ENCODE data around the gene COL17A1. TPM values are rescaled to one million over a fixed set of nuclear protein-coding genes. Genes with fewer than 3 reads are reported as not detected.

Gene COL17A1
- total and polyA plus RNA-seq, 2 of the 13 experiments (the other 11 are each of a cell fraction or from before 2014, with no cell fraction given): 0.03 TPM; not detected in 1

DNA sequence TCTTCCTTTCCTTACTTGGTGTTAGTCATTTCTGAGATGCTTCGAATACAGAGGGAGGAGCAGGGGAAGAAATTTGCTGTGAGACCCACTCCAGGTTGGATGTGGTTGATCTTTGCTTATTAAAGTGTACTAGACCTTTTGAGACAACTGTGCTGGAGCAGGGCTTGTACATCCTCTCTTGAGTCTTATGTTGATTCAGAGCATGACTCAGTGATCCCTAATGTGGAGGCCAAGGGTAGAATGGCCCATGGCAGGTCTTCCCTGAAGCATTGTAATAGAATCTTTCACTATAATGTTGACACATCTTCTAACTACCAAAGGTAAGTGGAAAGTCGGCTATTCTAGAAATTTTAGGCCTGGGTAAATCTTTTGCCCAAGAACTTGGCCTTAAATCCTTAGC lies 19.2 kb upstream of the COL17A1 start:
- in situ Hi-C loops (cut with HindIII; ENCODE audit: extremely low pct_ligation_motif_present, low pct_unique_long_range_greater_than_20kb) (no loop called here), intact Hi-C loops (cut with micrococcal nuclease; ENCODE audit: unreplicated experiment) (no loop called here)
- H3K4me2 ChIP-seq (ENCODE audit: low read depth, low read length): no peak overlapping the region
- WGBS (ENCODE audit: low lambda C conversion rate): 0% methylated on average over 2 of the region's 2 CpGs
- FAIRE-seq (no peak), ATAC-seq (no peak), DNase-seq (ENCODE audit: low spot score) (no peak)
- H3K27me3 ChIP-seq (ENCODE audit: control insufficient read depth in 1 of 2, insufficient read depth in 2 of 2, low read length in 2 of 2): no peaks in the 10 kb centered on the region; a peak in 1 of 5 replicates
- no peak overlapping the region for H3K9ac ChIP-seq (ENCODE audit: insufficient read depth, low read depth, low read length)
- H3K9me3 ChIP-seq (ENCODE audit: low read length): no peaks in the 10 kb centered on the region
- no peak overlapping the region for H2AFZ ChIP-seq (ENCODE audit: low read length)
- CTCF ChIA-PET (ENCODE audit: low intra/inter-chr PET ratio, low total read pairs): no interaction called here
- no TSS peak for BruUV-seq (replicated peaks)
- no peaks in the 10 kb centered on the region for H4K20me1 ChIP-seq (ENCODE audit: insufficient read depth, low read length)
- peaks cover 6% of the 10 kb centered on the region for H3K4me1 ChIP-seq (ENCODE audit: insufficient read depth, low read length)
- POLR2A ChIA-PET: no interaction called here
- no peaks in the 10 kb centered on the region for H3K36me3 ChIP-seq (replicated peaks in 1 of 2; ENCODE audit: control insufficient read depth in 1 of 2, insufficient read depth in 2 of 2, low read length in 2 of 2)
- no peak for TF ChIP-seq ZNF652 (CRISPR knock-in tag; IDR thresholded peaks at IDR 0.05; ENCODE audit: borderline replicate concordance, low read depth)
- TF ChIP-seq, protein P1, sequence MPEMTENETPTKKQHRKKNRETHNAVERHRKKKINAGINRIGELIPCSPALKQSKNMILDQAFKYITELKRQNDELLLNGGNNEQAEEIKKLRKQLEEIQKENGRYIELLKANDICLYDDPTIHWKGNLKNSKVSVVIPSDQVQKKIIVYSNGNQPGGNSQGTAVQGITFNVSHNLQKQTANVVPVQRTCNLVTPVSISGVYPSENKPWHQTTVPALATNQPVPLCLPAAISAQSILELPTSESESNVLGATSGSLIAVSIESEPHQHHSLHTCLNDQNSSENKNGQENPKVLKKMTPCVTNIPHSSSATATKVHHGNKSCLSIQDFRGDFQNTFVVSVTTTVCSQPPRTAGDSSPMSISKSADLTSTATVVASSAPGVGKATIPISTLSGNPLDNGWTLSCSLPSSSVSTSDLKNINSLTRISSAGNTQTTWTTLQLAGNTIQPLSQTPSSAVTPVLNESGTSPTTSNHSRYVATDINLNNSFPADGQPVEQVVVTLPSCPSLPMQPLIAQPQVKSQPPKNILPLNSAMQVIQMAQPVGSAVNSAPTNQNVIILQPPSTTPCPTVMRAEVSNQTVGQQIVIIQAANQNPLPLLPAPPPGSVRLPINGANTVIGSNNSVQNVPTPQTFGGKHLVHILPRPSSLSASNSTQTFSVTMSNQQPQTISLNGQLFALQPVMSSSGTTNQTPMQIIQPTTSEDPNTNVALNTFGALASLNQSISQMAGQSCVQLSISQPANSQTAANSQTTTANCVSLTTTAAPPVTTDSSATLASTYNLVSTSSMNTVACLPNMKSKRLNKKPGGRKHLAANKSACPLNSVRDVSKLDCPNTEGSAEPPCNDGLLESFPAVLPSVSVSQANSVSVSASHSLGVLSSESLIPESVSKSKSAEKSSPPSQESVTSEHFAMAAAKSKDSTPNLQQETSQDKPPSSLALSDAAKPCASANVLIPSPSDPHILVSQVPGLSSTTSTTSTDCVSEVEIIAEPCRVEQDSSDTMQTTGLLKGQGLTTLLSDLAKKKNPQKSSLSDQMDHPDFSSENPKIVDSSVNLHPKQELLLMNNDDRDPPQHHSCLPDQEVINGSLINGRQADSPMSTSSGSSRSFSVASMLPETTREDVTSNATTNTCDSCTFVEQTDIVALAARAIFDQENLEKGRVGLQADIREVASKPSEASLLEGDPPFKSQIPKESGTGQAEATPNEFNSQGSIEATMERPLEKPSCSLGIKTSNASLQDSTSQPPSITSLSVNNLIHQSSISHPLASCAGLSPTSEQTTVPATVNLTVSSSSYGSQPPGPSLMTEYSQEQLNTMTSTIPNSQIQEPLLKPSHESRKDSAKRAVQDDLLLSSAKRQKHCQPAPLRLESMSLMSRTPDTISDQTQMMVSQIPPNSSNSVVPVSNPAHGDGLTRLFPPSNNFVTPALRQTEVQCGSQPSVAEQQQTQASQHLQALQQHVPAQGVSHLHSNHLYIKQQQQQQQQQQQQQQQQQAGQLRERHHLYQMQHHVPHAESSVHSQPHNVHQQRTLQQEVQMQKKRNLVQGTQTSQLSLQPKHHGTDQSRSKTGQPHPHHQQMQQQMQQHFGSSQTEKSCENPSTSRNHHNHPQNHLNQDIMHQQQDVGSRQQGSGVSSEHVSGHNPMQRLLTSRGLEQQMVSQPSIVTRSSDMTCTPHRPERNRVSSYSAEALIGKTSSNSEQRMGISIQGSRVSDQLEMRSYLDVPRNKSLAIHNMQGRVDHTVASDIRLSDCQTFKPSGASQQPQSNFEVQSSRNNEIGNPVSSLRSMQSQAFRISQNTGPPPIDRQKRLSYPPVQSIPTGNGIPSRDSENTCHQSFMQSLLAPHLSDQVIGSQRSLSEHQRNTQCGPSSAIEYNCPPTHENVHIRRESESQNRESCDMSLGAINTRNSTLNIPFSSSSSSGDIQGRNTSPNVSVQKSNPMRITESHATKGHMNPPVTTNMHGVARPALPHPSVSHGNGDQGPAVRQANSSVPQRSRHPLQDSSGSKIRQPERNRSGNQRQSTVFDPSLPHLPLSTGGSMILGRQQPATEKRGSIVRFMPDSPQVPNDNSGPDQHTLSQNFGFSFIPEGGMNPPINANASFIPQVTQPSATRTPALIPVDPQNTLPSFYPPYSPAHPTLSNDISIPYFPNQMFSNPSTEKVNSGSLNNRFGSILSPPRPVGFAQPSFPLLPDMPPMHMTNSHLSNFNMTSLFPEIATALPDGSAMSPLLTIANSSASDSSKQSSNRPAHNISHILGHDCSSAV (CRISPR knock-in tag; IDR thresholded peaks at IDR 0.05; ENCODE audit: borderline replicate concordance): no peak
- TF ChIP-seq, protein P2, sequence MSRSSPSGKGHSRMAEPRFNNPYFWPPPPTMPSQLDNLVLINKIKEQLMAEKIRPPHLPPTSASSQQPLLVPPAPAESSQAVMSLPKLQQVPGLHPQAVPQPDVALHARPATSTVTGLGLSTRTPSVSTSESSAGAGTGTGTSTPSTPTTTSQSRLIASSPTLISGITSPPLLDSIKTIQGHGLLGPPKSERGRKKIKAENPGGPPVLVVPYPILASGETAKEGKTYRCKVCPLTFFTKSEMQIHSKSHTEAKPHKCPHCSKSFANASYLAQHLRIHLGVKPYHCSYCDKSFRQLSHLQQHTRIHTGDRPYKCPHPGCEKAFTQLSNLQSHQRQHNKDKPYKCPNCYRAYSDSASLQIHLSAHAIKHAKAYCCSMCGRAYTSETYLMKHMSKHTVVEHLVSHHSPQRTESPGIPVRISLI (CRISPR knock-in tag; IDR thresholded peaks at IDR 0.05; ENCODE audit: borderline replicate concordance): no peak
- TF ChIP-seq MAFG (CRISPR knock-in tag; IDR thresholded peaks at IDR 0.05): no peak
- TF ChIP-seq GPN1 (CRISPR knock-in tag; IDR thresholded peaks at IDR 0.05; ENCODE audit: borderline replicate concordance): no peak
- no peak for TF ChIP-seq ZSCAN12 (CRISPR knock-in tag; IDR thresholded peaks at IDR 0.05)
- TF ChIP-seq ARNT2 (CRISPR knock-in tag; IDR thresholded peaks at IDR 0.05; ENCODE audit: low read depth): no peak
- TF ChIP-seq XBP1 (CRISPR knock-in tag; IDR thresholded peaks at IDR 0.05): no peak
- TF ChIP-seq, protein P3, sequence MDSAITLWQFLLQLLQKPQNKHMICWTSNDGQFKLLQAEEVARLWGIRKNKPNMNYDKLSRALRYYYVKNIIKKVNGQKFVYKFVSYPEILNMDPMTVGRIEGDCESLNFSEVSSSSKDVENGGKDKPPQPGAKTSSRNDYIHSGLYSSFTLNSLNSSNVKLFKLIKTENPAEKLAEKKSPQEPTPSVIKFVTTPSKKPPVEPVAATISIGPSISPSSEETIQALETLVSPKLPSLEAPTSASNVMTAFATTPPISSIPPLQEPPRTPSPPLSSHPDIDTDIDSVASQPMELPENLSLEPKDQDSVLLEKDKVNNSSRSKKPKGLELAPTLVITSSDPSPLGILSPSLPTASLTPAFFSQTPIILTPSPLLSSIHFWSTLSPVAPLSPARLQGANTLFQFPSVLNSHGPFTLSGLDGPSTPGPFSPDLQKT (CRISPR knock-in tag; IDR thresholded peaks at IDR 0.05; ENCODE audit: borderline replicate concordance): no peak
- TF ChIP-seq HNRNPL (IDR thresholded peaks at IDR 0.05; ENCODE audit: low read depth, low read length): no peak
- no peak overlapping the region for H3K27ac ChIP-seq (ENCODE audit: extremely low read length, insufficient read depth, low read length)
- no peaks in the 10 kb centered on the region for H3K79me2 ChIP-seq (ENCODE audit: insufficient read depth, low read length)
- no peak overlapping the region for H3K4me3 ChIP-seq (replicated peaks in 1 of 3; ENCODE audit: insufficient read depth in 1 of 3, low read depth in 2 of 3, low read length in 3 of 3)
